GM12864 (cell line): Measurements from ENCODE around the gene RALGAPA2.

Experiments
- DNase-seq: peaks from one replicate; pipeline ENCODE4 v3.0.0-alpha.2; 2011; ENCODE audit warnings: low read depth
- H3K4me3 ChIP-seq: 2 replicates; pipeline ENCODE4 v1.5.1; 2011; ENCODE audit warnings: mild to moderate bottlenecking, low read depth, low read length, control low read depth
- CTCF ChIP-seq: IDR thresholded peaks from 2 replicates; pipeline ENCODE4 v1.5.1; 2011; ENCODE audit warnings: low read depth, mild to moderate bottlenecking, moderate library complexity, low read length, control low read depth, inconsistent platforms; ENCODE audit errors: missing control alignments

RALGAPA2 gene

GRCh38 chr20:20699144-20699543 is 13.3 kb downstream of the RALGAPA2 start:
- no peak for TF ChIP-seq CTCF
- H3K4me3 ChIP-seq, result no peak overlapping the region
- no peak for DNase-seq

DNA sequence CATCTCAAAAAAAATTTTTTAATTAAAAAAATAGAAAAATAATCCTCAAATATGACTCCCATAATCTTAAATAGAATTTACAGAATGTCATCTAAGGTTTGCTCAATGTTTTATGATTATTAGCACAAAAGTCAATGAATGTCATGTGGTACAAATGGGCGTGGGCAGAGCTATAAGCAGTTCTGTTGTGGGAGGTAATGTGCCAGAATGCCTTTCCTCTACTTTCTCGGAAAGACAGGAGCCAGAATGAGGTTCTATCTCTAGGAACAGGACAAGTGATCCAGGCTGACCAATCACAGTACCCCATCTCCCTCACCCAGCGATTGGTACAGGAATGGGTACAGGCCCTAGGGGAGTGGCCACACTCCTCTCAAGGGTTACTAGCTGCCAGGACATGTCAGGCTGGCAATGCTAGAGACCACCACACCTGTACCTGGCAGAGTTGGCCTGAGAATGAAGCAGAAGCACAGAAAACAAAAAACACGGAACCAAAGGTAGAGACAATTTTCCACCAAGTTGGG is 15.1 kb downstream of the RALGAPA2 start:
- DNase-seq, result no peak
- TF ChIP-seq CTCF, result no peak
- no peak overlapping the region for H3K4me3 ChIP-seq

- no peak for DNase-seq
- no peak overlapping the region for H3K4me3 ChIP-seq
- TF ChIP-seq CTCF, result no peak
Observed at GRCh38 chr20:20695250-20695816, 17.1 kb downstream of the RALGAPA2 start.

DNA sequence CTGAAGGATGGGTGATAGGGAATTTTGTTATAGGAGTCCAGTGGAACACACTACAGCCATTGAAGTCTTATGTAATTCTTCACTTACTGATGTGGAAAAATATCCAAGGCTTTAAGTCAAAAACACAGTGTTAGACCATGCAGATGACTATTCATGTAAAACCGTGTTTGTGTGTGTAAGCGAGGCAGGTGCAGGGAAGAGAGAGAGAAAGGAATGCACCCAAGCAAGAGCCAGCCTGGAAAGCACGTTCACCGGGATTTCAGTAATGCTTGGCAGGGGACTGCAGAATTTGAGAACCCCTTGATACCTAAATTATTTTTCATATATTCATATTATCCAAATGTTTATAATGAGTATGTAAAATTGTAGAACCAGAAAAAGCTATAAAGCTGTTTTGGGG is 17.9 kb downstream of the RALGAPA2 start:
- H3K4me3 ChIP-seq, result no peak overlapping the region
- no peak for TF ChIP-seq CTCF
- no peak for DNase-seq

GRCh38 chr20:20692587-20692986 is 19.9 kb downstream of the RALGAPA2 start:
- no peak overlapping the region for H3K4me3 ChIP-seq
- no peak for TF ChIP-seq CTCF

GRCh38 chr20:20691477-20692235 is 20.8 kb downstream of the RALGAPA2 start:
- H3K4me3 ChIP-seq, result no peak overlapping the region
- DNase-seq, result no peak
- TF ChIP-seq CTCF, result no peak

More at GRCh38 chr20:20692587-20692986, 19.9 kb downstream of the RALGAPA2 start:
- no peak for DNase-seq
